Measurements from ENCODE around the gene MMP15.

DNA sequence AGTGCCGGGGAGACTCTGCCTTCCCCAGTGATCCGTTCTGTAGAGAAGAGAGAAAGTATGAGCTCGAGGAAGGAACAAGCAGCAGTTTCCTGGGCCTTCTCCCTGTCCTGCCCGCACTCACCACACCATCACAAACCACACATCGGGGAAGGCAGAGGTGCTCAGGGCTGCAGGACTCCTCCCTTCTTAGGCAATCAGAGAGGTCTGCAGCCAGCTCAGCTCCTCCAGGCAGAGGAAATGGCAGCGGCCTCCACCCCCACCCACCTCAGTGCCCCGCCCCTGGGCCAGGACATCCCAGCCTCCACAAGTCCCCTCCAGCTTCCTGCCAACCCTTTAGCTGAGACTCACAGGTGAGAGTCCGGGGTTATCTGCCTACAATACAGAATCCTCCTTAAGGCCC is 27.1 kb upstream of the MMP15 start:
- TF ChIP-seq, protein P1, sequence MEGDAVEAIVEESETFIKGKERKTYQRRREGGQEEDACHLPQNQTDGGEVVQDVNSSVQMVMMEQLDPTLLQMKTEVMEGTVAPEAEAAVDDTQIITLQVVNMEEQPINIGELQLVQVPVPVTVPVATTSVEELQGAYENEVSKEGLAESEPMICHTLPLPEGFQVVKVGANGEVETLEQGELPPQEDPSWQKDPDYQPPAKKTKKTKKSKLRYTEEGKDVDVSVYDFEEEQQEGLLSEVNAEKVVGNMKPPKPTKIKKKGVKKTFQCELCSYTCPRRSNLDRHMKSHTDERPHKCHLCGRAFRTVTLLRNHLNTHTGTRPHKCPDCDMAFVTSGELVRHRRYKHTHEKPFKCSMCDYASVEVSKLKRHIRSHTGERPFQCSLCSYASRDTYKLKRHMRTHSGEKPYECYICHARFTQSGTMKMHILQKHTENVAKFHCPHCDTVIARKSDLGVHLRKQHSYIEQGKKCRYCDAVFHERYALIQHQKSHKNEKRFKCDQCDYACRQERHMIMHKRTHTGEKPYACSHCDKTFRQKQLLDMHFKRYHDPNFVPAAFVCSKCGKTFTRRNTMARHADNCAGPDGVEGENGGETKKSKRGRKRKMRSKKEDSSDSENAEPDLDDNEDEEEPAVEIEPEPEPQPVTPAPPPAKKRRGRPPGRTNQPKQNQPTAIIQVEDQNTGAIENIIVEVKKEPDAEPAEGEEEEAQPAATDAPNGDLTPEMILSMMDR (IDR thresholded peaks at IDR 0.05; ENCODE audit: insufficient read depth, low read depth, low read length), result no peak
- TF ChIP-seq EZH2 (IDR thresholded peaks at IDR 0.05; ENCODE audit: insufficient read depth, low read length), result no peak

Measured in astrocyte (in vitro differentiated cells and primary cell).